ENCODE results near the gene TTLL5. TPM values are rescaled to one million over a fixed set of nuclear protein-coding genes. Genes with fewer than 3 reads are reported as not detected.

TTLL5 gene
- total RNA-seq, 1 donor from 2014 or later = 43.1 TPM

GRCh38 chr14:75981426-75982265, 320.6 kb downstream of the TTLL5 start, which contains the start of gene TGFB3:
TGFB3 (minus strand) TSS chr14:75981995; CDS start chr14:75980893, 1,102 bp downstream.
- Mint-ChIP-seq H3K27ac (ENCODE audit: unreplicated experiment) (peak within 1 kb of the TSS; percentile 94), H3K36me3 (ENCODE audit: unreplicated experiment) (no peaks in the 10 kb centered on the region), H3K4me1 (ENCODE audit: low read depth, unreplicated experiment) (peaks cover 40% of the 10 kb centered on the region), H3K4me3 (ENCODE audit: unreplicated experiment) (peak within 1 kb of the TSS; percentile 97), H3K27me3 (ENCODE audit: unreplicated experiment) (peaks cover 8% of the 10 kb centered on the region), H3K9me3 (ENCODE audit: unreplicated experiment) (peaks cover 11% of the 10 kb centered on the region)
- no peak for TF ChIP-seq CTCF (IDR thresholded peaks at IDR 0.05; ENCODE audit: partially characterized antibody, unreplicated experiment)
- peak; percentile 56 for DNase-seq

GRCh38 chr14:75982266-75983018, 321.4 kb downstream of the TTLL5 start:
- Mint-ChIP-seq H3K27ac (ENCODE audit: unreplicated experiment) (peak overlapping the region; percentile 22), H3K27me3 (ENCODE audit: unreplicated experiment) (peaks cover 8% of the 10 kb centered on the region), H3K4me1 (ENCODE audit: low read depth, unreplicated experiment) (peaks cover 36% of the 10 kb centered on the region), H3K36me3 (ENCODE audit: unreplicated experiment) (no peaks in the 10 kb centered on the region), H3K9me3 (ENCODE audit: unreplicated experiment) (peaks cover 7% of the 10 kb centered on the region), H3K4me3 (ENCODE audit: unreplicated experiment) (peak overlapping the region; percentile 97)
- DNase-seq = peak; percentile 89
- peak; percentile 66 for TF ChIP-seq CTCF (IDR thresholded peaks at IDR 0.05; ENCODE audit: partially characterized antibody, unreplicated experiment)

GRCh38 chr14:75983019-75983358, 321.9 kb downstream of the TTLL5 start:
- Mint-ChIP-seq H3K27ac (ENCODE audit: unreplicated experiment) (peak overlapping the region; percentile 22), H3K4me1 (ENCODE audit: low read depth, unreplicated experiment) (peaks cover 34% of the 10 kb centered on the region), H3K27me3 (ENCODE audit: unreplicated experiment) (peaks cover 8% of the 10 kb centered on the region), H3K9me3 (ENCODE audit: unreplicated experiment) (peaks cover 6% of the 10 kb centered on the region), H3K4me3 (ENCODE audit: unreplicated experiment) (peak overlapping the region; percentile 75), H3K36me3 (ENCODE audit: unreplicated experiment) (no peaks in the 10 kb centered on the region)
- no peak for TF ChIP-seq CTCF (IDR thresholded peaks at IDR 0.05; ENCODE audit: partially characterized antibody, unreplicated experiment)
- no peak for DNase-seq

- Mint-ChIP-seq H3K4me3 (ENCODE audit: unreplicated experiment) (peak overlapping the region; percentile 79), H3K9me3 (ENCODE audit: unreplicated experiment) (peaks cover 6% of the 10 kb centered on the region), H3K36me3 (ENCODE audit: unreplicated experiment) (no peaks in the 10 kb centered on the region), H3K27me3 (ENCODE audit: unreplicated experiment) (peaks cover 7% of the 10 kb centered on the region), H3K27ac (ENCODE audit: unreplicated experiment) (no peak overlapping the region), H3K4me1 (ENCODE audit: low read depth, unreplicated experiment) (peaks cover 23% of the 10 kb centered on the region)
- TF ChIP-seq CTCF (IDR thresholded peaks at IDR 0.05; ENCODE audit: partially characterized antibody, unreplicated experiment) = no peak
- DNase-seq = no peak
These were observed 323.6 kb downstream of the TTLL5 start for GRCh38 chr14:75984674-75985073.
